Measurements from ENCODE around the gene SGK1.

GRCh38 chr6:134148566-134148965 is 169.3 kb downstream of the SGK1 start:
- TF ChIP-seq CTCF (optimal IDR thresholded peaks at IDR 0.05 in 1 of 3, IDR thresholded peaks at IDR 0.05 in 1 of 3, conservative IDR thresholded peaks at IDR 0.05 in 1 of 3; ENCODE audit: extremely low read depth in 1 of 3, insufficient read depth in 2 of 3, low read length in 3 of 3) (no peak), EZH2 (IDR thresholded peaks at IDR 0.05; ENCODE audit: low read length) (no peak)

Data from keratinocyte (primary cell).